ENCODE data around the gene ZRSR2.

Gene ZRSR2

GRCh38 chrX:15854080-15854655, 63.9 kb downstream of the ZRSR2 start:
- DNase-seq (ENCODE audit: low read depth), result no peak

GRCh38 chrX:15854712-15855567, 64.7 kb downstream of the ZRSR2 start, which contains the start of gene AP1S2:
AP1S2 (minus strand) TSS chrX:15854813; CDS start chrX:15852524, 2,289 bp downstream.
- DNase-seq (ENCODE audit: low read depth), result peak; percentile 49

DNA sequence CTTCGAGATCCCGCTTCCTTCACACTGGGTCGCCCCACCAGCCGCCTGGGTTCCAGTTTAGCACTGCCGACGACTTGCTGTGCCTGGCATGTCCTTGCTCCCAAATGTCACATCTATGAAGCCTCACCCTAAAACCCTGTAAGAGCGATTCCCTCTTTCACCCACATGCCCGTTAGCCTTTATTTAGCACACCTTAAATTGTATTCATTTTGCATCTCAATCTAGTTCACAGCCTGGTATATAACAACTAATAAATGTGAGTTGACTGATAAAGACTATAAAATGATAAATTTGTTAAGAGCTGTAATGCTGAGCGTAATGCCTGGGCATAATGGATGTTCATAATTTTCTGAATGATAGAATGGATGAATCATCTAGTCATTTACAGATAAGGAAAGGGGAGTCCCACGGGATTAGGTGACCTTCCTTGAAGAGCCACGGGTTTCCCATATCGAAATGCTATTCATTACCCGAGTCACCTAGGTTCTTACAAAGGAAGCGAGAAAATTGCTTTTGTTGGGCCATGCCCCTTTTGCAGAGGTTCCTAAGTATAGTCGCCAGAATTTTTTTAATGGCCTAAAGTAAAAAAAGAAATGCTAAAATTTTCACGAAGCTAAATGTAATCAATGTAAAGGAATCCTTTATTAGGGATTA, 65.4 kb downstream of the ZRSR2 start:
- no peak for DNase-seq (ENCODE audit: low read depth)

DNA sequence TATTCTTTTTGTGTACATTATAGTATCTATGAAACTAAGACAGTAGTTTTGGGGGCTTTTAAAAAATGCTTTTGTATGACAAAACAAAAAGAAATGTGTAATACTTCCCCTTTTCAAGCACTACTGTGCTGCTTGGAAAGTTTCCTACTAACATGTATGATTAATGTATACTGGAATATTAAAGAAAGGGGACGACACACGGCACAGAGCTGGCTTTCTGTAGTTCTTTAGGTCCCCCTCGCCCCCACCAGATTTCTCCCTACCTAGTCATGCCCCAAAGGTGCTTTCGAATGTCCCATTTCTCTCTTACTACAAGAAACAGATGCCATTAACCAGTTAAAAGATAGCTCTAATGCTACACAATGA, 65.9 kb downstream of the ZRSR2 start:
- no peak for DNase-seq (ENCODE audit: low read depth)

GRCh38 chrX:15856636-15857035, 66.4 kb downstream of the ZRSR2 start:
- DNase-seq (ENCODE audit: low read depth), result no peak

DNA sequence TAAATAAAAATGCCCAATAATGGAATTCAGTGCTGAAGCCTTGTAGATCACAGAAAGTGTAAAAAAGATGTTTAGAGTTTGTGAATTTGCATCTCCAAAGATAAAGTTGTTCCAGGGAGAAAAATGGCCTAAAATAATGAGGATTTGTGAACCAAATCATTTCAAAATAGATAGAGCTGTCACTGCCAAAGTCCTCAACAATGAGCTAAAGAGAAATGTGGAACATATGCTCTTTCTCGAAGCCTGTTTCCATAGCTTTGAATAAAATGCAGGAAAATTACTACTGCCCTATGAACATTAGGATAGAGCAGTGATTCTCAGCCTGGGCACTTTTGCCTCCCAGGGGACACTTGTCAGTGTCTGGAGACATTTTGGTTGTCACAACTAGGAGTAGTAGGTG, 67.8 kb downstream of the ZRSR2 start:
- DNase-seq (ENCODE audit: low read depth), result no peak

DNA sequence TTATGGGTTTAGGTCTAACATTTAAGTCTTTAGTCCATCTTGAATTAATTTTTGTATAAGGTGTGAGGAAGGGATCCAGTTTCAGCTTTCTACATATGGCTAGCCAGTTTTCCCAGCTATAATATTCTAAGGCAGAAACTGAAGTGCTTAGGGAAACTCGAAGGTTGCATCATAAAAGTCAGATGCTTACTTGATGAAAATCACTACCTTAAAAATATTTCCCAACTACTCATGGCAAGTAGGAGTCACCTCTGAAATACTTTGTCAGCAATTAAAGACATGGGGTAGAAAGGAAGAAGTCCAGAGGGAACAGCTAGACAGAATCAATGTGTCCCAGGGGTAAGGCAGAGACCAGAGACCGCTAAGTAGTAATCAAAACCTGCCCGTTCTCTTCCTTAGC, 70.6 kb downstream of the ZRSR2 start:
- DNase-seq (ENCODE audit: low read depth), result no peak

- no peak for DNase-seq (ENCODE audit: low read depth)
Observed at GRCh38 chrX:15864023-15864422, 73.7 kb downstream of the ZRSR2 start.

DNA sequence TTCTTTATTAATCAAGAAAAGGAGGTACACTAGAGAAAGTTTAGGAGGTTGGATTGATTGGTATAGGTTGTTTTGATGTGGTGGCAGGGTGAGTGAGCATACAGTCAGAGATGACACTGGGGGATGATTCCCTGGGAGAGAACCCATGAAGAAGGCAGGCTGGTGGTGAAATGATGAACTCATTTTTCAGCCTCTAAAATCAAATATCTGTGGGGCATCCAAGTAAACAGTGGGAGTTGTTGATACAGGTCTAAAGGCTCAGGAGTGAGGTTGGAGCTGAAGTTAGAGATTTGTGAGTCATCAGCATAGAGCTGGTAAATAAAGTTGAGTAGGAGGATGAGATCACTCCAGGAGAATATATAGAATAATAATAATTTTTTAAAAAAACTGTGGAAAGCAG, 74.3 kb downstream of the ZRSR2 start:
- DNase-seq (ENCODE audit: low read depth), result no peak

GRCh38 chrX:15866147-15866546, 75.9 kb downstream of the ZRSR2 start:
- no peak for DNase-seq (ENCODE audit: low read depth)

DNA sequence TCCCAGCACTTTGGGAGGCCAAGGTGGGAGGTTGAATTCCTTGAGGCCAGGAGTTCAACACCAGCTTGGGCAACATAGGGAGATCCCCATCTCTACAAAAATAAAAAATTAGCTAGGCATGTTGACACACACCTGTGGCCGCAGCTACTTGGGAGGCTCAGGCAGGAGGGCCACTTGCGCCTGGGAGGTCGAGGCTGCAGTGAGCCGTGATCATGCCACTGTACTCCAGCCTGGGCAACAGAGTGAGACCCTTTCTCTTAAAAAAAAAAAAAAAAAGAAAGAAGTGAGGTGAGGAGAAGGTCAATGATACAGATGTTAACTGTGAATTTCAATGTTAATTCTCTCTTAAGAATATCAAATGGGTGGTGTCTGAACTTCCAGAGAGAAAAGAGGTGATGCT, 79.4 kb downstream of the ZRSR2 start:
- DNase-seq (ENCODE audit: low read depth), result no peak

DNA sequence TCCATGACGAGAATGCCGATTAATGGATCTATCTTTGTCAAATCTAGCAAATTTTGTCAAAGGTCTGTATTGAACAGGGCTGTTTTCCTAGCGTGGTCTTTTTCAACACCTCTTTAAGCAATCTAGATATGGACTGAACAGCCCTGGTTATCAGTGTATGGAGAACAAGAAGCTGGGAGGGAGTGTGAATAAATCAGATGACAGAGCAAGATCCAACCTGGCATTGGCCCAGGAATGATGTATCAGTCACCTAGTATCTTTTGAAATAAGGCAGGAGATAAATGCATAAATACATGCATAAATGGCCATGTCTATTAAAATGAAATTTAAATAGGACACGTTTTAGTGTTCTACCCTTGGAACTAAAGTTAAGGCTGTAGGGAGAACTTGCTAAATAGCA, 80.0 kb downstream of the ZRSR2 start:
- DNase-seq (ENCODE audit: low read depth), result no peak
